Endothelial cell of umbilical vein (primary cell): ENCODE measurements around the gene TMCC2. TPM values are rescaled to one million over a fixed set of nuclear protein-coding genes. Genes with fewer than 3 reads are reported as not detected.

ENCODE experiments used
- BruUV-seq: library from RNA; stranded (reverse); fragments of 400-500 nt; replicated peaks from 2 replicates; lab custom pipeline; 2021; lab: Mats Ljungman, UMichigan
- CTCF ChIA-PET: fragments of 300-600, 350-600 bp; sonication (Branson Sonifier 250); formaldehyde crosslinking; loops from one replicate; lab custom pipeline; 2021; ENCODE audit warnings: antibody characterized with exemption, inconsistent platforms; lab: Charles Lee
- POLR2A ChIA-PET: fragments of 300-600, 350-600 bp; sonication (Branson Sonifier 250); formaldehyde crosslinking; loops from one replicate; lab custom pipeline; 2021; ENCODE audit warnings: antibody characterized with exemption, inconsistent platforms; lab: Charles Lee
- DNase-seq: peaks from one replicate; pipeline ENCODE4 v3.0.0-alpha.2; 2011; ENCODE audit warnings: low read depth, low spot score
- FAIRE-seq: peaks from 2 replicates; lab custom pipeline; 2011; peaks lifted over from hg19 to GRCh38; lab: Jason Lieb, UNC
- H2AFZ ChIP-seq: 2 replicates; pipeline ENCODE4 v1.6.0; 2012; ENCODE audit warnings: low read depth, low read length, control low read depth, inconsistent platforms
- H3K27ac ChIP-seq: 2 replicates; pipeline ENCODE4 v1.5.1; 2011; ENCODE audit warnings: low read depth, mild to moderate bottlenecking, control low read depth, low read length, moderate library complexity; ENCODE audit not compliant: insufficient read depth
- H3K27me3 ChIP-seq, 2 experiments: 2 replicates each; pipeline versions ENCODE4 v1.6.0 to v1.6.1; 2011; ENCODE audit warnings: low read length in 2 of 2, mixed read lengths in 1 of 2; ENCODE audit not compliant: control insufficient read depth in 2 of 2, insufficient read depth in 2 of 2
- H3K36me3 ChIP-seq, 2 experiments: 2 replicates in 1 of 2; 3 replicates in 1 of 2; pipeline ENCODE4 v1.5.1; 2011; ENCODE audit warnings: low read length in 2 of 2, mild to moderate bottlenecking in 1 of 2, moderate library complexity in 1 of 2; ENCODE audit not compliant: control insufficient read depth in 2 of 2, insufficient read depth in 2 of 2; ENCODE audit errors: extremely low read depth in 1 of 2
- H3K4me1 ChIP-seq: 3 replicates; pipeline ENCODE4 v1.5.1; 2011; ENCODE audit warnings: mild to moderate bottlenecking, low read length; ENCODE audit not compliant: control insufficient read depth, insufficient read depth; ENCODE audit errors: extremely low read depth
- H3K4me2 ChIP-seq: 2 replicates; pipeline ENCODE4 v1.6.1; 2011; ENCODE audit warnings: low read length, control low read depth, mixed read lengths; ENCODE audit not compliant: insufficient read depth
- H3K4me3 ChIP-seq, 3 experiments: fragments of 200-600 bp in 1 of 3; sonication (generic), shearing (Covaris generic) in 1 of 3; replicated peaks in 1 of 3; 2 replicates each; pipeline ENCODE4 v1.5.1; 2011 to 2016; ENCODE audit warnings: control low read depth in 3 of 3, low read length in 3 of 3, mild to moderate bottlenecking in 2 of 3, inconsistent platforms in 1 of 3, low read depth in 1 of 3, moderate library complexity in 1 of 3; ENCODE audit not compliant: insufficient read depth in 1 of 3
- H3K79me2 ChIP-seq: 2 replicates; pipeline ENCODE4 v1.6.0; 2012; ENCODE audit warnings: low read length, inconsistent platforms; ENCODE audit not compliant: control insufficient read depth, insufficient read depth
- H3K9ac ChIP-seq: replicated peaks from 2 replicates; pipeline ENCODE3; 2011; ENCODE audit warnings: low read length, control low read depth; ENCODE audit not compliant: insufficient read depth; ENCODE audit errors: extremely low read depth
- H3K9me1 ChIP-seq: replicated peaks from 3 replicates; pipeline ENCODE4 v1.6.0; 2011; ENCODE audit warnings: mild to moderate bottlenecking, low read length; ENCODE audit not compliant: control insufficient read depth, insufficient read depth; ENCODE audit errors: extremely low read depth
- H3K9me3 ChIP-seq: replicated peaks from 2 replicates; pipeline ENCODE4 v1.5.1; 2012; ENCODE audit warnings: low read length, inconsistent platforms; ENCODE audit not compliant: control insufficient read depth, insufficient read depth
- H4K20me1 ChIP-seq: replicated peaks from 2 replicates; pipeline ENCODE3; 2011; ENCODE audit warnings: mild to moderate bottlenecking, low read length; ENCODE audit not compliant: control insufficient read depth, insufficient read depth; ENCODE audit errors: extremely low read depth
- CTCF ChIP-seq, 2 donors: IDR thresholded peaks; 1 replicate in 1 of 2; 2 replicates in 1 of 2; pipeline ENCODE4 v1.5.1; 2011; ENCODE audit warnings: low read length in 2 of 2, mild to moderate bottlenecking in 2 of 2, moderate library complexity in 2 of 2, control low read depth in 1 of 2, inconsistent platforms in 1 of 2, low read depth in 1 of 2; ENCODE audit not compliant: insufficient read depth in 1 of 2; ENCODE audit errors: extremely low read depth in 1 of 2
- EZH2 ChIP-seq: IDR thresholded peaks from 2 replicates; pipeline ENCODE4 v1.6.1; 2012; ENCODE audit warnings: borderline replicate concordance, low read depth, mild to moderate bottlenecking, moderate library complexity, low read length, inconsistent platforms; ENCODE audit not compliant: severe bottlenecking
- FOS ChIP-seq: IDR thresholded peaks from 2 replicates; pipeline ENCODE4 v1.6.1; 2011; ENCODE audit warnings: mild to moderate bottlenecking, low read length, moderate library complexity, borderline replicate concordance; ENCODE audit not compliant: insufficient read depth
- GATA2 ChIP-seq: IDR thresholded peaks from 2 replicates; pipeline ENCODE4 v1.7.0; 2011; ENCODE audit warnings: low read depth, mild to moderate bottlenecking, moderate library complexity, mixed read lengths, low read length; ENCODE audit not compliant: insufficient read length, insufficient read depth
- JUN ChIP-seq: IDR thresholded peaks from 2 replicates; pipeline ENCODE4 v1.6.1; 2011; ENCODE audit warnings: borderline replicate concordance, low read depth; ENCODE audit not compliant: insufficient read length, insufficient read depth
- MAX ChIP-seq: IDR thresholded peaks from 2 replicates; pipeline ENCODE4 v1.6.1; 2011; ENCODE audit not compliant: insufficient read depth, insufficient read length
- MYC ChIP-seq: IDR thresholded peaks from one replicate; pipeline ENCODE4 v1.6.1; 2011; ENCODE audit warnings: mild to moderate bottlenecking, low read depth, low read length
- POLR2A ChIP-seq: IDR thresholded peaks from 2 replicates; pipeline ENCODE4 v1.6.1; 2012; ENCODE audit warnings: low read depth, mild to moderate bottlenecking, control low read depth, low read length
- POLR2AphosphoS5 ChIP-seq: IDR thresholded peaks from 2 replicates; pipeline ENCODE4 v1.6.1; 2012; ENCODE audit warnings: low read depth, mild to moderate bottlenecking, control low read depth, low read length, moderate library complexity; ENCODE audit not compliant: insufficient read depth
- dilution Hi-C: fragments of 300-500 bp; cut with MboI; formaldehyde crosslinking; loops from one replicate; pipeline ENCODE4 v1.15.0; 2019; ENCODE audit warnings: low sequenced_read_pairs; ENCODE audit not compliant: extremely low pct_ligation_motif_present
- intact Hi-C: fragments of 100-400 bp; cut with micrococcal nuclease; formaldehyde crosslinking; loops from one replicate; pipeline ENCODE4 v1.10.0; 2022
- polyA plus RNA-seq, 4 experiments: library from polyadenylated mRNA; depleted of rRNA in 3 of 4; stranded (reverse) in 3 of 4; unstranded in 1 of 4; fragments of >200 nt; gene quantifications; 2 replicates each; pipeline versions ENCODE4 v1.2.1 to v1.2.3, GENCODE V29; 2011 to 2012; ENCODE audit warnings: missing spikeins in 1 of 4
- total RNA-seq: library from RNA; stranded (reverse); gene quantifications from 2 replicates; pipeline ENCODE4 v1.2.3, GENCODE V29; 2021

TMCC2 gene
- total and polyA plus RNA-seq, 2 donors (not counting 3 experiments of a cell fraction or from before 2014, with no cell fraction given), result 2.0 to 2.1 TPM

DNA sequence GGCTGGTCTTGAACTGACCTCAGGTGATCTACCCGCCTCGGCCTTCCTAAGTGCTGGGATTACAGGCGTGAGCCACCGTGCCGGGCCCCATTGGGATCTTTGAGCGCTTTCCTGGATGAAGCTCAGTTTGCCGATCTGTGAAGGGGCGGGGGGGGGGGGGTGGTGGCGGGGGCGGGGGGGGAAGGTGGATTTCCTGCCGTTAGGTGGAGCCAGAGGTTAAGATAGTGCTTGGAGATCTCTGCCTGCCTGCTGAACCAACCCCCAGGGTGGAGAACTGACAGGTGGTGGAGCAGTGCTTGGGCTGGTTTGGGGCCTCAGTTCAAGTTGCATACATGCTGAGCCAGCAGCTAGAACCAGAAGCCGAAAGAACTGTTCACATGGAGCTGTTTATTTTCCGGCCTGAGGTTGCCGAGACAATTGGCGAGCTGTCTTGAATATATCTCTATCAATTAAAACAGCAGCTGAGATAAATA is 1.7 kb downstream of the TMCC2 start:
- H3K27ac ChIP-seq, result no peak overlapping the region
- H3K4me1 ChIP-seq, result peaks cover 17% of the 10 kb centered on the region
- H3K9me1 ChIP-seq, result no peaks in the 10 kb centered on the region
- dilution Hi-C loops, result no loop called here
- no peaks in the 10 kb centered on the region for H4K20me1 ChIP-seq
- no peak overlapping the region for H3K4me3 ChIP-seq
- no peaks in the 10 kb centered on the region for H3K79me2 ChIP-seq
- H3K27me3 ChIP-seq, result peaks cover 15 to 27% of the 10 kb centered on the region in 2 experiments
- H3K36me3 ChIP-seq, result no peaks in the 10 kb centered on the region
- DNase-seq (peak; percentile 14), FAIRE-seq (no peak)
- ChIA-PET POLR2A (no interaction called here), CTCF (interaction anchor here (0.6 to 3.1 kb wide), 11 partner anchors 17 to 257 kb away, joined by 3 to 50 read pairs (median 5); no protein-coding TSS in a partner anchor)
- H3K9ac ChIP-seq, result no peak overlapping the region
- intact Hi-C loops, result loop anchor here (1.0 kb wide), 1 partner anchor 27 kb away; no protein-coding TSS in a partner anchor
- no peak overlapping the region for H2AFZ ChIP-seq
- no peaks in the 10 kb centered on the region for H3K9me3 ChIP-seq
- TF ChIP-seq POLR2A, result no peak
- no peak for TF ChIP-seq CTCF (IDR thresholded peaks at IDR 0.05; ENCODE audit: extremely low read depth in 1 of 2, insufficient read depth in 1 of 2, low read depth in 1 of 2, low read length in 2 of 2)
- TF ChIP-seq POLR2AphosphoS5, result no peak
- no peak for TF ChIP-seq JUN
- no peak for TF ChIP-seq FOS
- TF ChIP-seq MAX, result no peak
- TF ChIP-seq MYC, result no peak
- TF ChIP-seq GATA2, result no peak
- TF ChIP-seq EZH2, result no peak
- BruUV-seq, result no TSS peak
- H3K4me2 ChIP-seq, result no peak overlapping the region
